Brain microvascular endothelial cell (primary cell): ENCODE results near the gene STAT1.

Experiments
- DNase-seq: peaks from one replicate; pipeline ENCODE4 v3.0.0-alpha.2; 2020
- H3K27ac ChIP-seq: fragments of 250-450 bp; sonication (Bioruptor Pico); 2 replicates; pipeline ENCODE4 v1.5.1; 2020; ENCODE audit warnings: mild to moderate bottlenecking, moderate library complexity
- H3K27me3 ChIP-seq: fragments of 250-450 bp; sonication (Bioruptor Pico); replicated peaks from 2 replicates; pipeline ENCODE4 v1.5.1; 2020; ENCODE audit warnings: mild to moderate bottlenecking
- H3K36me3 ChIP-seq: fragments of 250-450 bp; sonication (Bioruptor Pico); replicated peaks from 2 replicates; pipeline ENCODE4 v1.5.1; 2020; ENCODE audit warnings: mild to moderate bottlenecking
- H3K4me3 ChIP-seq: 2 replicates; pipeline ENCODE4 v1.5.1; 2011; ENCODE audit warnings: low read depth, mild to moderate bottlenecking, control low read depth, low read length, moderate library complexity
- in situ Hi-C: cut with HindIII; loops from 2 replicates; pipeline ENCODE4 v1.10.0; 2017; ENCODE audit warnings: low sequenced_read_pairs, low pct_ligation_motif_present
- TF ChIP-seq, protein P1 (sequence below): IDR thresholded peaks from 2 replicates; pipeline ENCODE4 v1.5.1; 2011; ENCODE audit warnings: low read depth, mild to moderate bottlenecking, moderate library complexity, low read length, control low read depth, inconsistent platforms; ENCODE audit errors: missing control alignments

The STAT1 gene

DNA sequence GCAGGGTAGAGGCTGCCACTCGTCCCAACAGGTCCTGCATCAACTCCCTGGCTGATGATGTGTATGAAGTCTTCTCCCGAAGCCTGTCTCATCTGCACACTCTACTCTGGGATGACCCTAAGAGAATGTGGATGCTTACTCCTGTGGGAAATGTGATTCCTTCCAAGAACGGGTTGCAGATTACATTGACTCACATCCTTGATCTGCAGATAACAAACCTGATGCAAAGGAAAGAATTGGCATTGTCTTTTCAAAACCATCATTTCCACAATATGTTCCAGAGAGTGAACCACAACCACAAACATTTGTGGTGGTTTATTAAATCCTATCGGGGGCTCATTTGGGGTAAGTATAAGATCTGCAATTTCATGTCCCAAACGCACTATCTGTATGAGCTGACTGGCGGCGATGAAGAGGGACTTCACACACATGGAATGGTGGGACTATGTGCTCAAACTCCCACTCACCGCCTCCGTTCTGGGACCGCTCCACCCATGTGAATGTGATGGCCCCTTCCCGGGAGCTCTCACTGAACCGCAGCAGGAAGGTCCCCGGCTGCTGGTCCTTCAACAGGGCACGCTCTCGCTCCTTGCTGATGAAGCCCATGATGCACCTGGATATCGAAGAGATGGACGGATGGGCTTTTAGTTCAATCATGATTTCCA, 35.5 kb downstream of the STAT1 start:
- in situ Hi-C loops: no loop called here
- Histone ChIP-seq H3K27ac (peak overlapping the region; percentile 38), H3K36me3 (peaks cover 67% of the 10 kb centered on the region), H3K4me3 (no peak overlapping the region), H3K27me3 (no peaks in the 10 kb centered on the region)
- DNase-seq: peak; percentile 84
- TF ChIP-seq, protein P1, sequence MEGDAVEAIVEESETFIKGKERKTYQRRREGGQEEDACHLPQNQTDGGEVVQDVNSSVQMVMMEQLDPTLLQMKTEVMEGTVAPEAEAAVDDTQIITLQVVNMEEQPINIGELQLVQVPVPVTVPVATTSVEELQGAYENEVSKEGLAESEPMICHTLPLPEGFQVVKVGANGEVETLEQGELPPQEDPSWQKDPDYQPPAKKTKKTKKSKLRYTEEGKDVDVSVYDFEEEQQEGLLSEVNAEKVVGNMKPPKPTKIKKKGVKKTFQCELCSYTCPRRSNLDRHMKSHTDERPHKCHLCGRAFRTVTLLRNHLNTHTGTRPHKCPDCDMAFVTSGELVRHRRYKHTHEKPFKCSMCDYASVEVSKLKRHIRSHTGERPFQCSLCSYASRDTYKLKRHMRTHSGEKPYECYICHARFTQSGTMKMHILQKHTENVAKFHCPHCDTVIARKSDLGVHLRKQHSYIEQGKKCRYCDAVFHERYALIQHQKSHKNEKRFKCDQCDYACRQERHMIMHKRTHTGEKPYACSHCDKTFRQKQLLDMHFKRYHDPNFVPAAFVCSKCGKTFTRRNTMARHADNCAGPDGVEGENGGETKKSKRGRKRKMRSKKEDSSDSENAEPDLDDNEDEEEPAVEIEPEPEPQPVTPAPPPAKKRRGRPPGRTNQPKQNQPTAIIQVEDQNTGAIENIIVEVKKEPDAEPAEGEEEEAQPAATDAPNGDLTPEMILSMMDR: no peak

DNA sequence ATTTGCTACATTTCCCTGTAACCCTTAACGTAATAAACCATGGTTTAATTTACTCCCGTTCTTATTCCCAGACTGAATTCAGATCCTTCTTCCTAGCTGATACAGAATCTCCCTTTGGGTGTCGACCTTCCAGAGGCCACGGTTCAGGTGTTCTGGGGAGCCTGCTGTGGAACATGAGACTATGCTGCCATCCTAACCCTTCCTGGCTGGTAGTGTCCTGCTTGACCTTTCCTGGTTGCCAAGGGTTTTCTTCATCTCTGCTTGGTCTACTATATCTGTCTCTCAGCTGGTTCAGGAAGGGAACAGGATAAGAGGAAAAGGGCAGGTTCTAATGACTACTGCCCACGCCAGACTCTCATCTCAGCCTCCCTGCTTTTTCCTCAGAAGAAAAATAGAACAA, 36.5 kb downstream of the STAT1 start:
- no peak for DNase-seq
- H3K4me3 ChIP-seq: no peak overlapping the region
- TF ChIP-seq, protein P1: no peak
- H3K36me3 ChIP-seq: peaks cover 66% of the 10 kb centered on the region
- H3K27ac ChIP-seq: no peak overlapping the region
- no peaks in the 10 kb centered on the region for H3K27me3 ChIP-seq
- in situ Hi-C loops: no loop called here

DNA sequence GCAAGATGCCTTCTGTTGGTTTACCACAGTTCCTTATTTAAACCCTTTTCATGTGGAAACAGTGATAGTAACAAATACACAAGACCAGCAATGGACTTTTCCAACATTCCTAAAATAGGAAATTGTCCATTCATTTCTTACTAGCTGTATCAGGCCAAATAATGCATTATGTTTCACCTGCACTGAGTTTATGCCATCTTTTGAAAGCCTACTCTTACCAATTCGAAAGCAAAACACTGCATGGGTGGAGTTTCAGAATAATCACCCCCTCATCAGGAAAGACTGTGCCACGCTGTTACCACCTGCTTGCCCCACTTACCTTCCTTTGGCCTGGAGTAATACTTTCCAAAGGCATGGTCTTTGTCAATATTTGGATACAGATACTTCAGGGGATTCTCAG, 37.5 kb downstream of the STAT1 start:
- in situ Hi-C loops: no loop called here
- peaks cover 69% of the 10 kb centered on the region for H3K36me3 ChIP-seq
- H3K4me3 ChIP-seq: no peak overlapping the region
- TF ChIP-seq, protein P1: no peak
- no peak overlapping the region for H3K27ac ChIP-seq
- H3K27me3 ChIP-seq: no peaks in the 10 kb centered on the region
- no peak for DNase-seq

DNA sequence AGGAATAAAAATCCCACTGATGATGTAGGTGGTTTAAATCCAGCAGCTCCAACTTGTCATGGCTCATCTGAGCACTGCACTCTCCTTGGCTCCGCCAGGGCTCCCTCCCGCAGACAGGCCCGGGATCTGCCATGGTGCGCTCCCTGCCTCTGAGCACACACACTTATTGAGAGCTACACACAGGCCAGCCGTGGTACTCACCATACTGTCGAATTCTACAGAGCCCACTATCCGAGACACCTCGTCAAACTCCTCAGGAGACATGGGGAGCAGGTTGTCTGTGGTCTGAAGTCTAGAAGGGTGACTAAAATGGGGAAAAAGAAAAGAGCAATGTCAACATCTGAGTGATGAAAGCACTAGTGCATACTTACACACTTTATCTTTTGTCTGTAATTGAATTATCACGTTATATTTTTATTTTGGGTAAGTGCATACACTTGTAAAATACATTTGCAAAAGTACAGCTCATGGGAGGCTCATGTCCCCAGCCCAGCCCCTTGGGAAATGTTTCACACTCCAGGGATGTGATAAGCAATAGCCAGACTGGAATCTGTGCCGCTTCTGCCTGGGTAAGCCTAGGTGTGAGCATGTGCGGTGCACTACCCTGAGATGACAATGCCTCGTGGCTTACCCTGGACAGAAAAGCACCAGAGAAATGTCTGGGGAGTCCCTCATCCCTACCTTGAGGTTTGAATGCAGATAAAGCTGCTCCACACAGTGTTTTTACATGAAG, 39.2 kb downstream of the STAT1 start:
- TF ChIP-seq, protein P1: no peak
- DNase-seq: no peak
- Histone ChIP-seq H3K27ac (no peak overlapping the region), H3K4me3 (no peak overlapping the region), H3K27me3 (no peaks in the 10 kb centered on the region), H3K36me3 (peaks cover 77% of the 10 kb centered on the region)
- in situ Hi-C loops: no loop called here

DNA sequence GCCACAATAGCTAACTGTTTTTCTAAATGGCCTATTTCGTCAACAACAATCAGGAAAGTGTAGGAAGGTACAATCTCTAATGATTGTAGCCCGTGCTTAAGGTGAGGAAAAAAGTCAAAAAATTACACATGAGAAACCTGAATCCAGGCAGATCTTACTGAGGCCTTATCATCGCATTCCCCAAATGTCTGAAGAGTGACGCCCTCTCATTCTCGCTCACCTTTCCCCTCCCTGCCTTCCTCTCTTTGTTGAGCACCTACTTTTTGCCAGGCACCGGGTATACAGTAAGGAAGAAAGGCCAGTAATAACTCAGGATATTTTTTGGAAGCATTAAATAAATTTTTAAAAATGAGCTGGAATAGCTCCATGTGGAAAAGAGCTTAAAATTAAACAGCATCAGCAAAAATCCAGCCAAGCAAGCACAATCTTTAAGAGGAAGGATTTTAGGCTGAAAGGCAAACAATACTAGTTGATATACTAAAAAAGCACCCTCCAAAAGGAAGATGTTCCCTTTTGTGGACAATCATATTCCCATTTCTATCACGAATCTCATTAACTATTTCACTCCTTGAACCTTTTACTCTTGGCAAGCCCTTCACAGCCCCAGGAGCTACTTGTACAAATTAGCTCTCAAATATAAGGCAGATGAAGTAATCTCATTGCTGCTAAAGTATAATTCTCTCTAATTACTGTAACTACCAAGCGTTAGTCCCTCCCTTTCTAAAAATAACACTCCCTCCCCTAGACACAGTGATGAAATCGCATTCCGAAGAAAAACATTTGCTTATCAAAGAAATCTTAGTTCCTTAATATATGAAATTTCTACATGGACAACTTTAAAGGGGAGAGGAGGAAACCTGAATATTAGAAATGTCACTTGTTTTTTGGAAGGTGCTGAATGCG, 40.0 kb downstream of the STAT1 start:
- no peak overlapping the region for H3K27ac ChIP-seq
- no peak for DNase-seq
- peaks cover 82% of the 10 kb centered on the region for H3K36me3 ChIP-seq
- no peak overlapping the region for H3K4me3 ChIP-seq
- H3K27me3 ChIP-seq: no peaks in the 10 kb centered on the region
- in situ Hi-C loops: no loop called here
- TF ChIP-seq, protein P1: no peak
